Activated naive CD4-positive, alpha-beta T cell treated with anti-CD3 and anti-CD28 coated beads, Interleukin-2, amount 50 U/mL, for 72 hours (primary cell): ENCODE data around the gene MTTP. TPM values are rescaled to one million over a fixed set of nuclear protein-coding genes. Genes with fewer than 3 reads are reported as not detected.

ENCODE experiments used
- total RNA-seq, 2 donors: library from RNA; stranded (reverse); gene quantifications; one replicate each; pipeline ENCODE4 v1.2.3, GENCODE V29; 2022

Gene MTTP
- total RNA-seq, 2 donors from 2014 or later: 0.10 to 1.2 TPM

Other genes starting within 250 kb of the MTTP start
- not detected for gene ADH1C, start 222.1 kb upstream of the MTTP start, total RNA-seq
- not detected for gene ADH7, start 139.5 kb upstream of the MTTP start, total RNA-seq
- not detected for gene C4orf17, start 63.8 kb upstream of the MTTP start, total RNA-seq
- gene TRMT10A, start 10.8 kb upstream of the MTTP start, total RNA-seq: 10 to 100 TPM in 1 of 2 donors, 1 to 10 TPM in 1; 6.1 to 17.2 TPM
- not detected for gene C4orf54, start 83.0 kb downstream of the MTTP start, total RNA-seq
- 10 to 100 TPM; 43.3 to 66.9 TPM for gene DAPP1, start 242.0 kb downstream of the MTTP start, total RNA-seq